Cerebellar cortex (tissue), 1 donor: ENCODE results near the gene ZDHHC14.
"Not testable (repeated sequence)": the region's sequence is repeated elsewhere in the genome, so short reads cannot be mapped to it uniquely, and the experiment has no call there.

Experiments
- DNase-seq: peaks from one replicate; pipeline ENCODE4 v3.0.0-alpha.2; 2015; ENCODE audit warnings: low spot score

The ZDHHC14 gene

DNA sequence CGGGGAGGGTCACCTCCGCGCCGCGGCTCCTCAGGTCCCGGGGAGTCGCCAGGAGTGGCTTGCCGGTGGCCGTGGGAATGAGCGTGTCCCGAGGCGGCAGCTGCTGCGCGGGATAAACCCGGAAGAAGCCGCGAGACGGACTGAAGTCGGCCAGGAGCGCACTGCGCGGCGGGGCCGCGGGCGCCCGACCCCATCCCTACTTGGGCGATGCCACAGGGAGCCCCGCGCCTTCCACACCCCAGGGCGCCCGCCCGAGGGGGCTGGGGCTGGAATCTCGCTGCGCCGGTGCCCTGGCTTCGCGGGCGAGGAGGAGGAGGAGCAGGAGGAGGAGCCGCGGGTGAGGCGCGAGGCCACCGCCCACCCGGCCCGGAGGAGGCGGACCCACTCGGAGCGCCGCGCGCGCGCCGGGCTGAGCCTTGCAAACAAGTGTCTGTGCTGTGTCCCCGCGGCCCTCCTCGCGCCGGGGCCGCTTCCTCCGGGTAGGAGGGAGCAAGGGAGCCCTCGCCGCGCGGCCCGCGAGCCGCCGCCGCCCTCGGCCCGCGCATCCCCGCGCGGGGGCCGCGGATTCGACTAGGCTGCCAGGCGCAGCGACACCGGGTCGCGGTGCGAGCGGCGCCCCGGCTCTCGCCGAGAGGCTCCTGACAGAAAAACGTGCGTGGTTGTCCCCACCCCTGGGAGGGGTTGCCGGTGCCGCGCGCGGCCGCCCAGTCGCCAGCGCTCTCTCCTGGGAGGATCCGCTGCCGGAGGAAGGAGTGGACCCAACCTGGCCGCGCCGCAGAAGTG lies at the start of gene ZDHHC14:
Gene ZDHHC14 (plus strand): TSS at position 412 of the 783 bp plus-strand sequence.
- DNase-seq, result peak; percentile 85

DNA sequence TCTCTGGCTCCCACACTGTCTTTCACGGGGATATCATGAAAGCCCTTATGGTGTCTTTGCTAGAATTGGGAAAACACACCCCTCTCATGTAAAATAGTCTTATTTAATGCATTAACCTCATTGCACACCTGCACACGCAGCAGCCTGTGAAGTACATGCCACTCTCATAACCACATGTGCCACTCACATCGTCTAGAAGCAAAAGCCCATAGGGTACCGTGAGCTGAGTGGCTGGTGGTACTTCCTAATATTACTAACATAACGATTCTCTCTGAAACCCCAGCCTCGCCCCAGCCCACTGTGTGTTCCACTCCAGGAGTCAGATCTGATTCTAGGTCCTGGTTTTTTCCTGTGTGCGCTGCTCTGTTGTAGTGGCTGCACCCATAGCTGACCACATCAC lies 48.2 kb upstream of the ZDHHC14 start:
- DNase-seq, result no peak

DNA sequence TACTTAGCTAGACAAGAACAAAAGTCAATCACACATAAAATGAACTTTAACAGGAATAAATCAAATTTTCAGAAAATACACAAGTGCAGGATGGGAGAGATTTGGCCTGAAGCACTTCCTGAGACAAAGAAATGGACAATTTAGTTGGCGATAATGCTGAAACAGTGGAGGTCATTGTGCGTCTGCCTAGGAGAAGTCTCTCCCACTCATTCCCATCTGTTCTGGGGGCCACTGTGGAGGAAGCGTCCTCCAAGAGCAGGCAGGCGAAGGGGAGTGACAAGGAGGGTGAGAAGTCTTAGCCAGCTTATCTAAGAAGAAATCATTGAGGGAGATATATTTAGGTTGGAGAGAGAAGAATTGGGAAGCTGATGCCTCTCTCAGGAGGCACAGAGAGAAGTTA lies 47.5 kb upstream of the ZDHHC14 start:
- no peak for DNase-seq

DNA sequence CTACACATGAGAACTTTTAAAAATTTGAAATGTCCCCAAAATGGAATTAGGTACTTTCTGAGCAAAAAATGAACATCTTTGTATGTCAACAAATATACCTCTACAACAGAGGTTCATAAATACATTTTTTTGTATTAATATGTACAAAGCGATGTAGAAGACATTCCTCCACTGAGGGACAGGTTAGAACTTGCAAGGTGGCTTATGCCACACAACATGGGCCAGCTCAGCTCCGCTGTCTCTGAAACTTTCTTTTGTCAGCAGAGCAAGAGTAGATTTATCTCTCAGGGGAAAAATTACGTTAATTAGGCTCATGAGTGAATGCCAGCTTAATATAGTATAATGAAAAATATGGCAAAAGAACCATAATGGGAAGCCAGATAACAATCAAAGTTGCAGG lies 47.0 kb upstream of the ZDHHC14 start:
- no peak for DNase-seq

DNA sequence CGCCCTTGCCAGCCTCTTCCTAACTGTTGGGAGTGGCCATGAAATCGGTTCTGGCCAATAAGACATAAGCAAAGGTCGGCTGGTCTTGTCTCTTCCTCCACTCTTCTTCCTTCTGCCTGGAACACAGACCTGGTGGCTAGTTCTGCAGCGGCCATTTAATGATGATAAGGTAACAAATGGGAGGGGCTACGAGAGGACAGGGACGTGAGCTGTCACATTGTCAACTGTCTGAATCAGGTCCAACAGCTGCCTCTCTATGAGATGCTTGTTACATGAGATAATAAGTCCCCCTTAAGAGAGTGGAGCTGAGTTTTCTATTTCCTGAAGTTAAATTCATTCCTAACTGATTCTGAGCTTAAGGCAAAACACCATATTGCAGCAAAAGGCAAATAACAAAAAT lies 45.2 kb upstream of the ZDHHC14 start:
- no peak for DNase-seq

DNA sequence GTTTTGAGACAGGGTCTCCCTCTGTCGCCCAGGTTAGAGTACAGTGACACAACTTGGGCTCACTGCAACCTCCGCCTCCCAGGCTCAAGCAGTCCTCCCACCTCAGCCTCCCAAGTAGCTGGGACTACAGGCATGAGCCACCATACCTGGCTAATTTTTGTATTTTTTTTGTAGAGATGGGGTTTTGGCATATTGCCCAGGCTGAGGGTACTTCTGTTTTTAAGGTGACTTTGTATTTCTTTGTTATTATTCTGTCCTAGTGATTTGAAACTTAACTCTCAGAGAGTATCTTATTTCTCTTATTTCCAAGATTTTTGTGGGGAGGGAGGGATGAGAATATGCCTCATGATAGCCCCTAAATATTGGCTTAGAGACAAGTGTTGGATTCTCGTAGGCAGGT lies 43.7 kb upstream of the ZDHHC14 start:
- not testable (repeated sequence) for DNase-seq

DNA sequence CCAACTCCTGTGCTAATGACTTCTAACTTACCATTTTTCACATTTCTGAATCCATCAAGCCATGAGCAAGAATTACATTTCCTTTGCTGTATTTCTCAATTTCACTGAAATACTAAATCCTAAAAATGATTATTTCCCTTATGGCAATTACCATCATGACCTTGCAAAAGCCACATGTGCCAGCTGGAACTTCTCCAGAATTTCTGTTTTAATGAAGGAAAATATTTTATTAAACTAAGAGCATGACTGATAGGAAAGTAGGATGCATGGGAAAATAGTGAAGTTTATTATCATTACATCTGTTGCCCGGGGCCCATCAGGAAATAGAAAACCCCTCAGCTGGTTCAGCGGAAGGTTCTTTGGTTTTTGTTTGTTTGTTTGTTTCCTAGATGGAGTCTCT lies 43.2 kb upstream of the ZDHHC14 start:
- DNase-seq, result no peak

DNA sequence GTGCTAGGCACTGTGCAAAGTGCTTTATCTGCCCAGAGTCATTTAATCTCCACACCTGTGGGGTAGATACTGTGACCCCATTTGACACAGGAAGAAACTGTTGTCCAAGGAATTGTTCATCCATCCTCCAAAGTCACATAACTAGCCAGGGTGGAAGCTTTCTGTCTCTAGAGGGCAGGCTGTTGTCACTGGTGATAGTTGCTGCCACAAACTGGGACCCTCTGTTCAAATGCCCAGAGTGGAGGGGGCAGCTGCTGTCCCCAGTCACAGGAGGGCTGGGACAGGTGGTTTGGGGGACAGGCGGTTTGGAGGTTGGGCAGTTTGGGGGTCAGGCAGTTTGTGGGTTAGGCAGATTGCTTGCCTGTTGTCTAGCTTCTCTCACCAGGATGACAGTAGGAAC lies 41.6 kb upstream of the ZDHHC14 start:
- no peak for DNase-seq

DNA sequence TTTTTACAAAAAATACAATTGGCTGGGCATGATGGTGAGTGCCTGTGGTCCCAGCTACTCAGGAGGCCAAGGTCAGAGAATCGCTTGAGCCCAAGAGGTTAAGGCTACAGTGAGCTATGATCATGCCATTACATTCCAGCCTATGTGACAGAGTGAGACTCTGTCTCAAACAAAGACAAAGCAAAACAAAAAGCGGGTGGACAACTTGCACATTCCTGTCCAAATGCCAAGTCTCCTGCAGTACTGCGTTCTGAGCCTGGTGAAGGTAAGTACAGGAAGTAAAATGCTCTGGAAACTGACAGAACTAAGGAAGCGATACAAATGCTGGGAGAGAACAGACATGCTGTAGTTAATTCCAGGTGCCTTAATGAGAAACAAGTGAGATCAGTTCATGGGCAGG lies 37.3 kb upstream of the ZDHHC14 start:
- no peak for DNase-seq

DNA sequence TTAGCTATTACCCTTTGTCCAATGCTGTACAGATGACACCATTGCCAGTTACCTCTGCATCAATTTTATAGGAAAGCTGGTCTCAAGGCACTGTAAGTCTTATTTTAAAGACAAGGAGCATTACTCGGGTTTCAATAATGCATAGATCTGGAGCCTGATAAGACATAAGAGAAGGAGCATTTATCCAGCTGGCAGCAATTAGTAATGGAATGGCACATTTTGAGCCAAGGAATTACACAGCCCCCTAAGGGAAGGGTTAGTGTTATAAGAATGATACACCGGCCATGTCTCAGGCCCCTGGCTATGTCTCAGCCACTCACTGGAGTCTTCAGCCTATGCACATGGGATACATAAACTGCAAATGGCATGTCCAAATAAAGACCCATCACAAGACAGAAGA lies 34.6 kb upstream of the ZDHHC14 start:
- no peak for DNase-seq

DNA sequence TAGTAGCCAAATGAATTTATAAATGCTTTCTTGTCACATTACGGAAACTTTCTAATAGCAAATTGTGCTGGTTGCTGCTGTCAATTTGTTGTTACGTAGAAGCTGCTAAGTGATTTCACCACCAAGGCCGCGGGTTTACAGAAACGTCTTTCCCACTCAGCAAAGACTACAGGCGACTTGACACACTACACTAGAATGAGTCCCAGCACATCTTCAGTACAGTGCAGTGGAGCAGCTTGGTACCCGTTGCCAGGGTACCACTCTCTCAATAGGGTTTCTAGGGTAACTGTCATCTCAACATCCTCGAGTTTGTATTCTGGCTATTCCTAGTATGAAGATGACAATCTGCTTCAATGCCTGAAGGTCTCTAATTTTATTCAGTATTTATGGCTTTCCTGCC lies 22.7 kb upstream of the ZDHHC14 start:
- DNase-seq, result no peak

DNA sequence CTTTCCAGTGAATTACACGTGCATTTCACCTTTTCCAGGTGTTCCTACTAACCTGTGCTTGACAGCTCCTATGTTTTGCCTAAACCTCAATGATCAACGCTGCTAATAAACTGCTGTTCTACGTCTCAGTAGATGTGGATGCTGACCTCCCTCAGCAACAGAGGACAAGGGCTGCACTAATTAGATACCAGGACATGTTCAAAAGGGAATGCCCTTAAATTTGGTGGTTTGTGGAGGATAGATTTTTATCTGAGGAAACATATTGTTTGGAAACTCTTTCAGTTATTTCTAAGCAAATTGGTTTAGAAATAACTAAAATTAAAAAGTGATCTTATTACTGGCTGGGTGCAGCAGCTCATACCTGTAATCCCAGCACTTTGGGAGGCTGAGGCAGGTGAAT lies 19.1 kb upstream of the ZDHHC14 start:
- no peak for DNase-seq

DNA sequence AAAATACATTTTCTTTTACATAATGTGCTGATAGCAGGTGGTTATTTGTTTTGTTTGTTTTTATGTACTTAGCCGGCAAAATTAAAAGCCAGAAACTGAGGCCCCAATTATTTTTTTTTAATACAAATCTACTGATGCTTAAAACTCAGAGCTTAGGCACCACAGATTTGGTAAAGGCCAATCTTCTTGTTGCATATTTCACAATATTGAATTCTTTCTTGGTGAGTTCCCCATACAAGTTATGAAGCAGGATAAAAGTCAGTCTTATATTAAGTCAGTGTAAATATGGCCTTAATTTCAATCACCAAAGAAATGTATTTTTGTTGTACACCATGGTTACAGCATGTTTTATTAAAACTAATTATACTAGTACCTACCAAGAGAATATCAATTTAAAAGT lies 16.3 kb upstream of the ZDHHC14 start:
- DNase-seq, result no peak

DNA sequence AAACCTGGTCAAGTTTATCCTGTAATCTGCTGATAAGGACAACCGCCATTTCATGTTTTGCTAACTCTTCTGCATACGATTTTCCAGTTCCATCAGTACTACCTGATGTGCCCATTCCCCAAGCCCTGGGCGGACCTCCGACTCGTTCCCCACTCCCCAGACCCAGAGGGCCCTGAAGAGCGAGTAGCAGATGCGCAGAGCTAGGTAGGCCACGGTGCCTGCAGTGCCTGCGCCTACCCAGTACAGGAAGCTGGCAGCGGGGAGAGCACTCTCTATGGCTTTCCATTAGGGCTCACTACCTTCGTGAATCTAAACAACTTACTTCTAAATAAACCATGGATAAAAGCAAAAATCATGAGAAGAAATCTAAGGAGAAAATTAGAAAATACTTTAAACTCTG lies 14.3 kb upstream of the ZDHHC14 start:
- DNase-seq, result no peak

DNA sequence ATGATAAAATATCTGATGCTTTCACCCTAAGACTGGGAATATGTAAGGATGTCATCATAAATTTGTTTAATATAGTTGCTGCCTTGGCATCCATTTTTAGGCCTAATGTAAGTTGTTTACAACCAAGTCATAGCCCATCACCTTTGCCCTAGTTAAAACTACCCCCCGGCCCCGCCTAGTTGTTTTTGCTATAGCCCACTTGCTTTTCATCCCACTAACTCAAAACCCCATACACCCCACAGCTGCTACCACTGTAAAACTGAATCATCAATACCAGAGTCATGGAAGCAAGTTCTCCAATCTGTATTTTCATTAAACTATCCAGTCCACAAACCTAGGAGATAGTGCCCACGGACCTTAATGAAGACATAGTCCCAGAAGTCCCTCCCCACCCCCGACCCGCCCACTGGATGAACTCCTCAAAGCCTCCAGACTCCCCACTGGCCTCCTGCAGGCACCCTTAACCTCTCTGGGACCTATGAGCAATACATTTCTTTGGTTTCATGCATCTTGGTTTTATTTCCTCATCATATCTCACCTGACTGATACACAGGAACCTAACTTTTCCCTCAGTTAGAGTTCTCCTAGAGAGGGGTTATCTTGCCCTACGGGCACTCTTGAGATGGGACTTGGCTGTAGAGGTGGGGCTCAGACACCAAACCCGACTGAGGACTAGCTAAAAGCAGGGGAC lies 12.5 kb upstream of the ZDHHC14 start:
- DNase-seq, result no peak

DNA sequence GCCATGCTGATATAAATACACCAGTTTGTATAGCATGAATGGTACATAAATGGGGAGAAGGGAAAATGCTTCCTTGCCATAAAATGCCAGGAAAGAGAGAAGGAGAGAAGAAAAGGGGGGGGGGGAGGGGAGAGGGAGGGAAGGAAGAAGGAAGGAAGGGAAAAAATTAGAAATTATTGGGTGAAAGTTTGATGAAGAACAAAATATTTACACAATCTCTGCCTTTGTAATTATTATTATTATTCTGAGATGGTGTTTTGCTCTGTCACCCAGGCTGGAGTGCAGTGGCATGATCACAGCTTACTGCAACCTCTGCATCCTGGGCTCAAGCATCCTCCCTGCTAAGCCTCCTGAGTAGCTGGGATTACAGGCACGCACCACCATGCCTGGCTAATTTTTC lies 10.2 kb upstream of the ZDHHC14 start:
- no peak for DNase-seq

DNA sequence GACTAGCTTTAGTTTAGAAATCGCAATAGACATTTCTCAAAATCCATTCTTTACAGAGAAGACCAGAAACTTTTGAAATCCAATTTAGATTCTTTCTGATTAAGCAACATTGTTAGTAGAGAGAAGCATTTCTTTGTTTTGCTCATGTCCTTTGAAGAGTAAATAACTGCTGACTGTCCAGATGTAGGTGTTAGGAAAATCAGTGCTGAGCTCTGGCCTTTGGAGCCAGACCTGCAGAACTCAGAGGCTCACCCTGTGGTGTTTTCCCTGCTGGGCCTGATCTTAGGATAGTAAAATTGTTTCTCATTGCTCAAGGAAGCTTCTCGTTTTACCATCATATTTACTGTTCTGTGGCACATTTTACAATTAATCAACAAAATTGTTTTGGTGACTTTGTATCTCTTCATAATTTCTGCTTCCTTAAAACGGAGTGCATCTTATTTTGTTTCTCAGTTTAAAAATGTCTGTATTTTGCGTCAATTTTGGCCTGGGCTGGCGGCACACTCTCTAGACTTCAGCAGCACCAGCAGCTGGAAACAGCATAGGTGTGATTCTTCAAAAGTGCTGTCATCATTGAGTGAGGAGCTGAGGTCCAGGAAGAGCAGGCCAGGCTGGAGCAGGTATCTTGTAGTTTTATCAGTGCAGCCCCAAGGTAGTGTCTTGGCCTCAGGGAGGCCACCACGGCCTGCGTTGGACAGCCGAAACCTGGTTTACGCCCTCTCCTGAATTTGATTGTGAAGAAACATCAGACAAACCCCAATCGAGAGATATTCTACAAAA lies 8.3 kb upstream of the ZDHHC14 start:
- DNase-seq, result no peak

DNA sequence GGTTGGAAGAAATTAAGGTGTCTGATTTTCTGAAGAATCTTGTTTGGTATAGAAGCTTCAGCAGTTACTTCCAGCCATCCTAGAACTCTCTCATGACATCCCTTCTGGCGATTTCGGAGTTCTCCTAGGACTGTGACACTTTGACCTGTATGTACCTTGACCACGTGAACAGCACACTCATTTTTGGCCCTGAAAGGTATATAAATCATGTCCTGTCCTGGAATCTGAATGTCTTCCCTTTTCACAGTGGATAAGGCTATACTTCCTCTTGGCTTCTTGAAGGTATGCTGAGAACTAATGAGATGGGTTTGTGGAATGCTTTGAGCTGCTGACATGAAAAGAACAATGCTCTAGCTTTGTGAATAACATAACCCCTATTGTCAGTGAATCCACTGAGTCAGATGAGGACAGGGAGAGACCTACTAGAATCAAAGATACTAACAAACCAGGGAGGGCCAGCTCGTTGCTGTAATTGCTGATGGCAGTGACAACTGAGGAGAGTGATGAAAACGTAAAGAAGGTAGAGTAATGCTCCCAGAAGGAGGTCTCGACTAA lies 6.0 kb upstream of the ZDHHC14 start:
- no peak for DNase-seq

DNA sequence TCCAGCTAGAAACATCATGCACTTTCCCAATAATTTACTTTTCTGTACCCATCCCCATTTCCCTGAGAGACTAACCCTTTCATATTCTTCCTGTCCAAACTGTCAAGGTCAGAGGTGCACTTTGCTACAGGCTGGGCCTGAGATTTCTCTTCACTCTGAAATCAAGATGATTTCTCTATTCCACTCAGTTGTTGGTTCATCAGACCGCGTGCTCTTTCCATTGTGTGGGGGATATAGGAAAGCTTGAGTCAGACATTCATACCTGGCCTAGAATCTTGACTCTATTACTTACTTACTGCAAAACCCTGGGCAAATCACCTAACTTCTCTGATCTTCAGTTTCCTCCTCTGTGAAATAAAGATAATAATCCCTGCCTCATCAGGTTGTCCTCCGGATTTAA lies 4.7 kb upstream of the ZDHHC14 start:
- no peak for DNase-seq

DNA sequence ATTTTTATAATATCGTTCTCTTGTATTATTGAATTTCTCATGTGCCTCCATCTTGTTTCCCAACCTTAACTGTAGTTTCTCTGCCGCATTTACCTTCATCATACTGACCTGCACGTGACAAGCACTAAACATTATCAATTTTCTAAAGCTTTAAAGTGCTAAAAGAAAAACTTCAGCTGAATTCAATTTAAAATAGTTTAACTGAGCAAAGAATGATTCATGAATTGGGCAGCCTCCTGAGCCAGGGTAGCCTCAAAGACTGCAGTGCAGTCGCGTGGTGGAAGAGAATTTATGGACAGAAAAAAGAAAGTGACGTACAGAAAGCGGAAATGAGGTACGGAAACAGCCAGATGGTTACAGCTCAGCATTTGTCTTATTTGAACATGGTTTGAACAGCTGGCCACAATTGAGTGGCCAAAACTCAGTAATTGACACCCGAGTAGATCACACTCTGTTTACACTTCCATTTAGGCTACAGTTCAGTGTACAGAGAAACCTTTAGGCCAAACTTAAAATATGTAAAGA lies 4.2 kb upstream of the ZDHHC14 start:
- no peak for DNase-seq

DNA sequence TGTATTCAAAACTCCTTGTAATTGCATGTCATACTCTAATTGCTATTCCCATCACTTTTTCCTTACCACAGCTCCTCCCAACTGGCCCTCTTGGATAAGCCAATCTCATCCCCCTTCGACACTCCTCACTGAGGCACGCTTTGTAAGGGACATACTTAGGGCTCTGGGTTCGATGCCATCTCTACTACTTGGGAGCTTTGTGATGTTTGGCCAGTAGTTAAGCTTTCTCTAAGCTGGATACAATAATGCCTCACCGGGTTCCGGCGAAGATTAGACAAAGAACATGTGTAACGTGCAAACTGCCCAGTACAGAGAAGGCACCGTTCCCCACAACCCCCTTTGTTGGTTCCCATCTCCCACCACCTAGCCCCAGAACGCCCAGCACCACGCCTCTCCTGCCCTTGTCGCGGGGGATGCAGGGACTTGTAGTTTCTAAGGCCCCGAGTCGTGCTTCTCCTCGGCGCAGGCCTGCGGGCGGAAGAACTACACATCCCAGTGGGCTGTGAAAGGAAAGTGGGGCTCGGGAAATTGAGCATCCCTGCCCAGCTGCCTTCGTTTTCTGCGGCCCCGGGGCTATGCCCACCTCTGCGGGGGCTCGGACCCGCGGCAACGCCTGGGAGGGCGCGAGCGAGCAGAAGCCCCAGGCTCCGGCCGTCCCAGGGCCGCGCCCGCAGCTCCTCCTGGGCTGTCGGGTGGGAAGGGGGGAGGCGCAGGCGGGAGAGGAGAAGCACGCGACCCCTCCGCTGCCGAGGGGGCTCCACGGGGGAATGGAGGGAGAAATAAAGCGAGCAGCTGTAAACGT lies 1.1 kb upstream of the ZDHHC14 start:
- DNase-seq, result peak; percentile 96

DNA sequence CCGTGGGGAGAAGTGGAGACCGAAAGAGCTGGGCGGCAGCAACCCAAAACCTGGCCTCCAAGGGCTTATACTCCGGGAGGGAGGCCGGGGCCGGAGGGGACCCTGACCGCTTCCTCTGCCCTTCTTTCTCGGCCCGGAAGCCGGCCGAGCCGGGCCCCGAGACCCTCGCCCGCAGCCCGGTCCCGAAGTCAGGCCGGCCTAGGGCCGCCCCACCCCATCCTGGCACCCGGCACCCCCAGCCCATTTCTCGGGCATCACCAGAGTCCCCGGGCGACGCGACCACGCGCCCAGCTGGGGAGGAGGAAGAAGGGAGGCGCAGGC lies 572 bp upstream of the ZDHHC14 start:
- no peak for DNase-seq
